Measurements from ENCODE around the gene VWCE. TPM values are rescaled to one million over a fixed set of nuclear protein-coding genes. Genes with fewer than 3 reads are reported as not detected.
"Not testable (repeated sequence)": the region's sequence is repeated elsewhere in the genome, so short reads cannot be mapped to it uniquely, and the experiment has no call there.

The VWCE gene
- total and polyA plus RNA-seq, 9 of the 15 experiments (the other 6 are each of a cell fraction or from before 2014, with no cell fraction given), result 0.06 to 1.6 (median 0.63) TPM; not detected in 1

GRCh38 chr11:61249201-61249600 is 45.9 kb downstream of the VWCE start:
- POLR2A ChIA-PET, result interaction anchor here (0.6 kb wide), 1 partner anchor 64 kb away, joined by 3 read pairs; no protein-coding TSS in a partner anchor
- H3K9me3 ChIP-seq (replicated peaks; ENCODE audit: control insufficient read depth, insufficient read depth, low read depth, low read length); H2AFZ ChIP-seq (ENCODE audit: low read depth, low read length); H3K36me3 ChIP-seq (ENCODE audit: control insufficient read depth, insufficient read depth, low read length); H3K9me1 ChIP-seq (ENCODE audit: control insufficient read depth, insufficient read depth, low read length); H4K20me1 ChIP-seq (replicated peaks; ENCODE audit: control insufficient read depth, insufficient read depth, low read length); H3K79me2 ChIP-seq (ENCODE audit: control insufficient read depth, insufficient read depth, low read length); H3K4me1 ChIP-seq (replicated peaks in 1 of 2; ENCODE audit: control insufficient read depth in 2 of 2, insufficient read depth in 2 of 2, low read length in 2 of 2); ATAC-seq; FAIRE-seq; CTCF ChIA-PET (ENCODE audit: low intra/inter-chr PET ratio); H3K27ac ChIP-seq (ENCODE audit: extremely low read depth, low read depth, low read length); intact Hi-C loops (cut with micrococcal nuclease); in situ Hi-C loops (cut with MboI); DNase-seq (ENCODE audit: extremely low read depth in 1 of 4, low spot score in 3 of 4); BruUV-seq (replicated peaks); H3K4me2 ChIP-seq (ENCODE audit: insufficient read depth, low read length); H3K9ac ChIP-seq (ENCODE audit: insufficient read depth in 1 of 2, low read depth in 2 of 2, low read length in 2 of 2); H3K4me3 ChIP-seq: not testable (repeated sequence)
- peaks cover 12 to 36% of the 10 kb centered on the region in 2 experiments for H3K27me3 ChIP-seq (ENCODE audit: control insufficient read depth in 2 of 2, insufficient read depth in 2 of 2, low read length in 2 of 2)
- WGBS (ENCODE audit: insufficient coverage, low coverage, missing lambda C conversion rate), result under 1% methylated on average over 7 of the region's 8 CpGs

GRCh38 chr11:61248071-61248470 is 47.0 kb downstream of the VWCE start:
- DNase-seq (ENCODE audit: extremely low read depth in 1 of 4, low spot score in 3 of 4), result peak in 1 of 4 experiments; percentile 4
- H3K79me2 ChIP-seq (ENCODE audit: control insufficient read depth, insufficient read depth, low read length); H3K9me1 ChIP-seq (ENCODE audit: control insufficient read depth, insufficient read depth, low read length); H3K4me3 ChIP-seq; H3K27ac ChIP-seq (ENCODE audit: extremely low read depth, low read depth, low read length); H3K9me3 ChIP-seq (replicated peaks; ENCODE audit: control insufficient read depth, insufficient read depth, low read depth, low read length); ATAC-seq; H3K4me1 ChIP-seq (replicated peaks in 1 of 2; ENCODE audit: control insufficient read depth in 2 of 2, insufficient read depth in 2 of 2, low read length in 2 of 2); POLR2A ChIA-PET; H3K36me3 ChIP-seq (ENCODE audit: control insufficient read depth, insufficient read depth, low read length); BruUV-seq (replicated peaks); H4K20me1 ChIP-seq (replicated peaks; ENCODE audit: control insufficient read depth, insufficient read depth, low read length); H2AFZ ChIP-seq (ENCODE audit: low read depth, low read length); H3K9ac ChIP-seq (ENCODE audit: insufficient read depth in 1 of 2, low read depth in 2 of 2, low read length in 2 of 2); H3K4me2 ChIP-seq (ENCODE audit: insufficient read depth, low read length); CTCF ChIA-PET (ENCODE audit: low intra/inter-chr PET ratio); intact Hi-C loops (cut with micrococcal nuclease); in situ Hi-C loops (cut with MboI); FAIRE-seq: not testable (repeated sequence)
- H3K27me3 ChIP-seq (ENCODE audit: control insufficient read depth in 2 of 2, insufficient read depth in 2 of 2, low read length in 2 of 2), result peaks cover 12 to 36% of the 10 kb centered on the region in 2 experiments
- peak; percentile 57 for TF ChIP-seq RFX1 (IDR thresholded peaks at IDR 0.05)
- WGBS (ENCODE audit: insufficient coverage, low coverage, missing lambda C conversion rate), result 0% methylated on average over 9 of the region's 9 CpGs

GRCh38 chr11:61245284-61245964 is 49.7 kb downstream of the VWCE start:
- intact Hi-C loops (cut with micrococcal nuclease); H3K79me2 ChIP-seq (ENCODE audit: control insufficient read depth, insufficient read depth, low read length); FAIRE-seq; H3K4me2 ChIP-seq (ENCODE audit: insufficient read depth, low read length); H3K9me3 ChIP-seq (replicated peaks; ENCODE audit: control insufficient read depth, insufficient read depth, low read depth, low read length); H3K9ac ChIP-seq (ENCODE audit: insufficient read depth in 1 of 2, low read depth in 2 of 2, low read length in 2 of 2); in situ Hi-C loops (cut with MboI); H3K36me3 ChIP-seq (ENCODE audit: control insufficient read depth, insufficient read depth, low read length); CTCF ChIA-PET (ENCODE audit: low intra/inter-chr PET ratio); BruUV-seq (replicated peaks); POLR2A ChIA-PET; ATAC-seq; H2AFZ ChIP-seq (ENCODE audit: low read depth, low read length); H4K20me1 ChIP-seq (replicated peaks; ENCODE audit: control insufficient read depth, insufficient read depth, low read length); H3K4me1 ChIP-seq (replicated peaks in 1 of 2; ENCODE audit: control insufficient read depth in 2 of 2, insufficient read depth in 2 of 2, low read length in 2 of 2); H3K9me1 ChIP-seq (ENCODE audit: control insufficient read depth, insufficient read depth, low read length); DNase-seq (ENCODE audit: extremely low read depth in 1 of 4, low spot score in 3 of 4); H3K4me3 ChIP-seq; H3K27ac ChIP-seq (ENCODE audit: extremely low read depth, low read depth, low read length): not testable (repeated sequence)
- WGBS (ENCODE audit: insufficient coverage, low coverage, missing lambda C conversion rate), result no CpG with 5 or more reads among the region's 10 CpGs
- peaks cover 12 to 24% of the 10 kb centered on the region in 2 experiments for H3K27me3 ChIP-seq (ENCODE audit: control insufficient read depth in 2 of 2, insufficient read depth in 2 of 2, low read length in 2 of 2)

DNA sequence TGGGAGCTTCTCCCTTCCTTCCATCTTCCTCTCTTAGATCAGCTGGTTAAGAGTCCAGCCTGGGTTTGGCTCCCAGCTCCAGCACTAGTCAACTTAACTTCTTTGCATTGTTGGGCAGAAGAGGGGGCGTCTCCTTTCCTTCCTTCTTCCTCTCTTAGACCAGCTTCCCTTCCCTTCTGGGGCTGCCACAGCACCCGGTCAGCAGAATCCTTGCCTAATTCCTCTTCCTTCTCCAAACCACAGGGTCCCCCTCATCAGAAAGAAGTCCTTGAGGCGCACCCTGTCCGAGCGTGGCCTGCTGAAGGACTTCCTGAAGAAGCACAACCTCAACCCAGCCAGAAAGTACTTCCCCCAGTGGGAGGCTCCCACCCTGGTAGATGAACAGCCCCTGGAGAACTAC is 53.6 kb downstream of the VWCE start:
- in situ Hi-C loops (cut with MboI); H2AFZ ChIP-seq (ENCODE audit: low read depth, low read length); H3K27ac ChIP-seq (ENCODE audit: extremely low read depth, low read depth, low read length); ATAC-seq; FAIRE-seq; DNase-seq (ENCODE audit: extremely low read depth in 1 of 4, low spot score in 3 of 4); H3K9me3 ChIP-seq (replicated peaks; ENCODE audit: control insufficient read depth, insufficient read depth, low read depth, low read length); intact Hi-C loops (cut with micrococcal nuclease); POLR2A ChIA-PET; H3K4me1 ChIP-seq (replicated peaks in 1 of 2; ENCODE audit: control insufficient read depth in 2 of 2, insufficient read depth in 2 of 2, low read length in 2 of 2); BruUV-seq (replicated peaks); H3K9me1 ChIP-seq (ENCODE audit: control insufficient read depth, insufficient read depth, low read length); H3K79me2 ChIP-seq (ENCODE audit: control insufficient read depth, insufficient read depth, low read length); H3K4me2 ChIP-seq (ENCODE audit: insufficient read depth, low read length); CTCF ChIA-PET (ENCODE audit: low intra/inter-chr PET ratio); H3K36me3 ChIP-seq (ENCODE audit: control insufficient read depth, insufficient read depth, low read length); H3K27me3 ChIP-seq (ENCODE audit: control insufficient read depth in 2 of 2, insufficient read depth in 2 of 2, low read length in 2 of 2); H3K4me3 ChIP-seq; H3K9ac ChIP-seq (ENCODE audit: insufficient read depth in 1 of 2, low read depth in 2 of 2, low read length in 2 of 2); H4K20me1 ChIP-seq (replicated peaks; ENCODE audit: control insufficient read depth, insufficient read depth, low read length): not testable (repeated sequence)
- WGBS (ENCODE audit: insufficient coverage, low coverage, missing lambda C conversion rate), result no CpG with 5 or more reads among the region's 5 CpGs
